ENCODE data around the gene GRB7. TPM values are rescaled to one million over a fixed set of nuclear protein-coding genes. Genes with fewer than 3 reads are reported as not detected.

Gene GRB7
- total RNA-seq, 1 donor from 2014 or later, result 31.8 TPM

DNA sequence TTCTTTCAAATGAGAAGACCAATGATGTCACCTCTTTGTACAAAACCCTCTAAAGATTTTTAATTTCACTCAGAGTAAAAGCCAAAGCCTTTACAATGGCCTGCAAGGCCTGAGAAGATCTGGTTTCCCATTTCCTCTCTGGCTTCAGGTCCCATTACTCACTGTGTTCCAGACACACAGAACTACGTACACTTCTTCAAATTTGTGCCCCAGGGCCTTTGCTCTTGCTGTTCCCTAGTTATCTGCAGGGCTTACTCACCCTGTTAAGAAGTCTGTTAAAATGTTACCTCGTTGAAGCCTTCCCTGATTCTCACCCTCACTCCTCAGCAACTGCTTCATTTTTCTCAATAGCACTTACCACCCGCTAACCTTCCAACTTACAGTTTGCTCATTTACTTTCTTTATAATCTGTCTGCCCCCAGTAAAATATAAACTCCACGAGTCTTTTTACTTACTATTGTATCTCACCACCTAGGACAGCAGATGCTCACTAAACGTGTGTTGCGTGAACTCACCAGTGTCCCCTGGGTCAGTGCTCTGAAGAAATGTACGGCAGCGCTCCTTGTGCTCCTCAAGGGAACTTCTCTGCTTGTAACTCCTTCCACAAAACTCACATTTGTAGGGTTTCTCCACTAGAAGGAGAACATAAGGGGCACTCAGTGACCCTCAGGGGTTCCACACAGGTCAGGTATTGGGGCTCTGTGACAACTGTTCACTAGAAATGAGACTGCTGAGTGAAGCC lies 50.2 kb downstream of the GRB7 start:
- Mint-ChIP-seq H3K36me3 (no peaks in the 10 kb centered on the region), H3K27me3 (peaks cover 8% of the 10 kb centered on the region), H3K4me1 (ENCODE audit: unreplicated experiment) (peaks cover 11% of the 10 kb centered on the region), H3K9me3 (peaks cover 2% of the 10 kb centered on the region), H3K4me3 (no peak overlapping the region), H3K27ac (no peak overlapping the region)
- TF ChIP-seq CTCF (conservative IDR thresholded peaks at IDR 0.05), result no peak
- no peak for DNase-seq (ENCODE audit: extremely low spot score, unreplicated experiment)

DNA sequence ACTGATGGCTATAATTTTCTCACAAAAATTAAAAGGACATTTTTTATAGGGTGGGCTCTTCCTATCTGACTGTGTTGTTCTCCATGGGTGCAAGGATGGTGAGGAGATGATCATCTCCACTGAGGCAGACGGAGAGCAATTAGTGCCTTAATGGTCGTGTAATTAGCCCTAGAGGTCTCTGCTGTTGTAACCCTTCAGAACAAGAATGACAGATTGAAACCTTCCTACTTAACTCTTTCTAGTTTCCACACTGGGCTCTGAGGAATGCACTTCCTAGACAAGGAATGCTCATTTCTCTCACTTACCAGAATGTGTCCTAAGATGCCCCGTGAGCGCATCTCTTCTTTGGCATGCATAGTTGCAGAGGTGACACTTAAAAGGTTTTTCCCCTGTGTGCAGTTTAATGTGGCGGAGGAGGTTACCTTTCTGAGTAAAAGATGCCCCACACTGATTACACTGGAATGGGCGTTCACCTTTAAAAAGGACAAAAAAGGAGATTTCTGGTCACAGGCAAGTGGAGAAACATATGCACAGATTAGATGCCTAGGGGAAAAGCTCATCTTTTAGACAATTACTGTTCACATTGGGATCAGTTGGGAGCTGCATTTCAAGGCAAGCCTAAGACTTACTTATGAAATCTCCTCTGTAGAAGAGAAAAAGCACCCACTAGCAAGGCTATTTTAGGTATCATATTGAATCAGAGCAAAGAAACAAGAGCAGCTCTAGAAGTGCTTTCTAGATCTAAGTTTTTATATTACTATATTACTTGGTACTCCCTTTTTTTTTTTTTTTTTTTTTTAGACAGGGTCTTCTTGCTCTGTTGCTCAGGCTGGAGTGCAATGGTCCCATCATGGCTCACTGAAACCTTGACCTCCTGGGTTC lies 53.6 kb downstream of the GRB7 start:
- TF ChIP-seq CTCF (conservative IDR thresholded peaks at IDR 0.05), result no peak
- H3K27ac Mint-ChIP-seq, result peak overlapping the region; percentile 46

GRCh38 chr17:39792526-39793221 lies 54.9 kb downstream of the GRB7 start:
- TF ChIP-seq CTCF (conservative IDR thresholded peaks at IDR 0.05), result no peak
- Mint-ChIP-seq H3K27ac (no peak overlapping the region), H3K4me1 (ENCODE audit: unreplicated experiment) (peaks cover 8% of the 10 kb centered on the region), H3K36me3 (no peaks in the 10 kb centered on the region), H3K9me3 (no peaks in the 10 kb centered on the region), H3K27me3 (peaks cover 8% of the 10 kb centered on the region), H3K4me3 (no peak overlapping the region)
- DNase-seq (ENCODE audit: extremely low spot score, unreplicated experiment), result no peak

More for the DNA sequence above, 53.6 kb downstream of the GRB7 start:
- Mint-ChIP-seq H3K27me3 (peaks cover 8% of the 10 kb centered on the region), H3K4me1 (ENCODE audit: unreplicated experiment) (peaks cover 8% of the 10 kb centered on the region), H3K4me3 (no peak overlapping the region), H3K36me3 (no peaks in the 10 kb centered on the region), H3K9me3 (no peaks in the 10 kb centered on the region)
- no peak for DNase-seq (ENCODE audit: extremely low spot score, unreplicated experiment)

DNA sequence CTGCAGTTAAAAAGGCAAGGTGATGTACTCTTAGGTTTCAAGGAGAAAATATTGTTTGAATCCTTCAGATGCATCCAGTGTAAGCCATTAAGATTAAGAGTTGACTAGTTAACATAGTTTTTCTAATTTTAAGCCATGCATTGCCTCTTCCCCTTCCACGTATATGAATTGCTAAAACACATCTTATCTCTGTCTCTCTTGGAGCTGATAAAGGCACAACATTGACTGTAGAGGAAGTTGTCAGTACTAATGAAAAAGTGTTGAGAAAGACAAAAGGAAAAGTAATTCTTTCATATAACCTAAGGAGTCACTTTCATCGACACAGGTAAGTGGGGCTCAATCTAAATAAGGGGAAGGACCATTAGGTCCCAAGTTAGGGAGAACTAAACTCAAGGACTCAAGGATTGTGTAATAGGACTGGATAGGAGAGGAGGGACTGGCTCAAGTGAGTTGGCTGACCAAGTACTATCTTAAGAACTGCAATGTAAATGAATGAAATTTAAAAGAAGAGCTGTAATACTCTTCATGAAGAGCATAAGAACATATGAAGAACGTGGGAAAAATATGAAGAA lies 55.6 kb downstream of the GRB7 start:
- Mint-ChIP-seq H3K9me3 (no peaks in the 10 kb centered on the region), H3K36me3 (no peaks in the 10 kb centered on the region), H3K27me3 (peaks cover 8% of the 10 kb centered on the region), H3K4me1 (ENCODE audit: unreplicated experiment) (peaks cover 8% of the 10 kb centered on the region), H3K4me3 (no peak overlapping the region), H3K27ac (no peak overlapping the region)
- TF ChIP-seq CTCF (conservative IDR thresholded peaks at IDR 0.05), result no peak
- no peak for DNase-seq (ENCODE audit: extremely low spot score, unreplicated experiment)

GRCh38 chr17:39794249-39794970 lies 56.7 kb downstream of the GRB7 start:
- Mint-ChIP-seq H3K27ac (no peak overlapping the region), H3K36me3 (no peaks in the 10 kb centered on the region), H3K27me3 (peaks cover 8% of the 10 kb centered on the region), H3K9me3 (no peaks in the 10 kb centered on the region), H3K4me3 (no peak overlapping the region), H3K4me1 (ENCODE audit: unreplicated experiment) (peaks cover 8% of the 10 kb centered on the region)
- no peak for DNase-seq (ENCODE audit: extremely low spot score, unreplicated experiment)
- TF ChIP-seq CTCF (conservative IDR thresholded peaks at IDR 0.05), result no peak

All from type B pancreatic cell (in vitro differentiated cells).